HUES64 (cell line): ENCODE measurements around the gene SIT1. TPM values are rescaled to one million over a fixed set of nuclear protein-coding genes. Genes with fewer than 3 reads are reported as not detected.

Experiments used
- H3K27ac ChIP-seq: 2 replicates; pipeline ENCODE4 v1.7.0; 2013; ENCODE audit warnings: low read depth, low read length, inconsistent platforms
- H3K27me3 ChIP-seq: 2 replicates; pipeline ENCODE4 v1.6.1; 2013; ENCODE audit warnings: mild to moderate bottlenecking, low read length; ENCODE audit not compliant: insufficient read depth
- H3K36me3 ChIP-seq: 2 replicates; pipeline ENCODE4 v1.6.1; 2013; ENCODE audit warnings: mild to moderate bottlenecking, low read length; ENCODE audit not compliant: insufficient read depth
- H3K4me1 ChIP-seq: 2 replicates; pipeline ENCODE4 v1.6.1; 2013; ENCODE audit warnings: mild to moderate bottlenecking, low read length, moderate library complexity; ENCODE audit not compliant: insufficient read depth
- H3K4me3 ChIP-seq: 2 replicates; pipeline ENCODE4 v1.5.1; 2013; ENCODE audit warnings: mild to moderate bottlenecking, low read length, moderate library complexity
- H3K9ac ChIP-seq: 2 replicates; pipeline ENCODE4 v1.6.1; 2013; ENCODE audit warnings: mild to moderate bottlenecking, low read depth, low read length
- H3K9me3 ChIP-seq: 2 replicates; pipeline ENCODE4 v1.6.1; 2013; ENCODE audit warnings: low read depth, low read length; ENCODE audit not compliant: insufficient read depth
- WGBS: fragments of 150-250, 120-280 bp; methylation state at CpG from one replicate; pipeline ENCODE4 v1.1.7; 2013; ENCODE audit warnings: missing lambda C conversion rate; 5-methylcytosine and 5-hydroxymethylcytosine counted together
- polyA plus RNA-seq, 2 experiments: library from polyadenylated mRNA; stranded (reverse); fragments of 50-300 nt; gene quantifications; one replicate each; pipeline ENCODE4 v1.2.3, GENCODE V29; 2013

SIT1 gene, protein sequence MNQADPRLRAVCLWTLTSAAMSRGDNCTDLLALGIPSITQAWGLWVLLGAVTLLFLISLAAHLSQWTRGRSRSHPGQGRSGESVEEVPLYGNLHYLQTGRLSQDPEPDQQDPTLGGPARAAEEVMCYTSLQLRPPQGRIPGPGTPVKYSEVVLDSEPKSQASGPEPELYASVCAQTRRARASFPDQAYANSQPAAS
- 2.3 TPM for polyA plus RNA-seq (2013, experiment 1 of 2)
- polyA plus RNA-seq (2013, experiment 2 of 2), result 2.2 TPM

DNA sequence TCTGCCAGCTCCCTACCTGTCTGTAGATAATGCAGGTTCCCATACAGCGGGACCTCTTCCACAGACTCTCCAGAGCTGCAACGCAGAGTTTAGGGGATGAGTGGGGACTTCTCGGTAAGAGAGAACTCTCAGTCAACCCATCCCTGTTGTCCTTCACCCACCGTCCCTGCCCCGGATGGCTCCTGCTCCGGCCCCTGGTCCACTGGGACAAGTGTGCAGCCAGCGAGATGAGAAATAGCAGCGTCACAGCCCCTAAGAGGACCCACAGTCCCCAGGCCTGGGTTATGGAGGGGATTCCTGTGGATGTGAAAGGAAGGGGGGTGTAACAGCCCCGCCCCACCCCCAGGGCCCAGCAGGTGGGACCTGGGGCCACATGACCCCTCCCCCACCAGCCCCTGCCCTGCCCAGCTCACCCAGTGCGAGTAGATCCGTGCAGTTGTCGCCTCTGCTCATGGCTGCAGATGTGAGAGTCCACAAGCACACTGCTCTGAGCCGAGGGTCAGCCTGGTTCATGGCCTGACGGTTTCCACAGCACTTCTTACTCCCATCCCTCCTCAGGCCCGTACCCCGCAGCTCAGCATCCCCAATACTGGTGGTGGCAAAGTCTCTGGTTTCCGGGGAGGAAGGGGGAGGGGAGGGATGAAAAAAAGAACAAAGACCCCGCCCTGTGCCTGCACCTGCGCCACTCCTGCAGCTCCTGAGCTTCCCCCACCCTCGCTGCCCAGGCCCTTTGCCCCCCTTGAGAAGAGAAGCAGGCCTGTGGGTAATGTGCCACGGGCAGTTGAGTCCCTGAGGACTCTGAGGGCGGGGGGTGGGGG, at the start of gene SIT1:
TSS of gene SIT1 (minus strand) at position 591 of the 818 bp plus-strand sequence. CDS start at position 513, 78 bp downstream.
- Histone ChIP-seq H3K27me3 (0 out of 2 replicates have a peak, but pooled peaks cover 3% of the 10 kb centered on the region), H3K9ac (no peak within 1 kb of the TSS), H3K4me3 (peak within 1 kb of the TSS; percentile 27; the same call in 1 of the 2 replicates), H3K27ac (no peak within 1 kb of the TSS), H3K9me3 (no peaks in the 10 kb centered on the region), H3K36me3 (no peaks in the 10 kb centered on the region), H3K4me1 (peaks cover 15% of the 10 kb centered on the region)
- 66% methylated on average over 22 of the region's 22 CpGs for WGBS

DNA sequence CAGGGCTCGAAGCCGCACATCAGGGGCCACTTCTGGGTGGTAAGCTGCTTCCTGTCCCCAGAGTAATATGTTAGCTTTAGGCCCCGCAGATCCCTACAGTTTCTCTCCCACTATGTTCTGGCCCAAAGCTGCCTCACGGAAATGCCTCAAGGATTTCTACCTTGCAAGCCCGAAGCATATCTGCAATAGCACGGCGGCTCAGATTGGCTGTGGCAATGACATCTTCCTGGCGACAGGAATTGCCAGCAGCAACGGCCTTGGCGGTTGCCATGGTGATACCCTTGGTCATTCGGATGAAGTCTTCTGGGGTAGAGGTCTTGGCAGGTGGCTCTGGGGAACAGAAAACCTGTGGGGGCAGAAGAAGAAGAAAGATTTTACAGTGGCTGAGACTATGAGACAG, 49.3 kb upstream of the SIT1 start:
- H3K27ac ChIP-seq, result no peak overlapping the region
- WGBS, result 93% methylated on average over 11 of the region's 11 CpGs
- H3K27me3 ChIP-seq, result no peaks in the 10 kb centered on the region
- no peak overlapping the region for H3K4me3 ChIP-seq
- H3K9ac ChIP-seq, result no peak overlapping the region
- no peaks in the 10 kb centered on the region for H3K9me3 ChIP-seq
- H3K36me3 ChIP-seq, result peaks cover 90% of the 10 kb centered on the region
- H3K4me1 ChIP-seq, result no peaks in the 10 kb centered on the region

DNA sequence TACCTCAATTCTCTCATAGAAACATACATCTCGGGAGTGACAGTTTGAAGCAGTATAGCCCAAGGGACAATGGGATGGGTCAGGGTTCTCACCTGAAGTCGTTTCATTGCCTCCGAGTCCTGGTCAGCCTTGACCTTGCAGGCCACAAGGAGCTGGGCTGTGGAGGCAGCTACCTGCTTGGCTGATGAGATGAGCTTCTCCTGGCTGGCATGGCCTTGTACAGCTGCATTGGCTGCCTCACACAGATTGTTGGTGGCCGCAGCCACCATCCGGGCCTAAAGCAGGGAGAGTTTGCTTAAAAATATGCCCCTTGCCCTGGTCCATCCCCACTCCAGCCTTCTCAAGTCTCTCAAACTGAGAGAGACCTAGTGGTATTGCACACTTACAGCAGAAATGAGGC, 47.5 kb upstream of the SIT1 start:
- Histone ChIP-seq H3K27ac (no peak overlapping the region), H3K4me1 (no peaks in the 10 kb centered on the region), H3K36me3 (peaks cover 72% of the 10 kb centered on the region), H3K27me3 (no peaks in the 10 kb centered on the region), H3K9me3 (no peaks in the 10 kb centered on the region), H3K9ac (no peak overlapping the region), H3K4me3 (no peak overlapping the region)
- WGBS, result 95% methylated on average over 5 of the region's 5 CpGs

DNA sequence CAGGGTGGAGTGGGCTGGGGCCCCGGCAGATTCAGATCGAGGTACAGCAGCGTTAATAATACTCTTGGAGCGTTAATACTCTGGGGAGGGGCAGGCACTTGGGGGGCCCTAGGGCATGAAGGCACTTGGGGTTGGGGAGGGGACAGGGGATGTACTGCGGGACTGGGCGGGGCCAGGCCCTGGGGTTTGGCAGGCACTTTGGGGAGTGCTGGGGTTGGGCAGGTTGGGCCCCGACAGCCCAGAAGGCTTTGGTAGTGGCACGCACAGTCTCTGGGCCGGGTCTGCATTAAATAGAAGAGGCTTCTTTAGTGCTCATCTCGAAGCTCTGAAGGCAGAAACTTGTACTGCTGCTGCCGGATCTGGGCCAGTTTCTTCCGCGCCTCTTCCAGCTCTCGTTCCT, 46.8 kb upstream of the SIT1 start:
- Histone ChIP-seq H3K9me3 (no peaks in the 10 kb centered on the region), H3K4me3 (no peak overlapping the region), H3K27me3 (no peaks in the 10 kb centered on the region), H3K4me1 (no peaks in the 10 kb centered on the region), H3K36me3 (peaks cover 66% of the 10 kb centered on the region), H3K27ac (no peak overlapping the region), H3K9ac (no peak overlapping the region)
- WGBS, result 94% methylated on average over 14 of the region's 14 CpGs

DNA sequence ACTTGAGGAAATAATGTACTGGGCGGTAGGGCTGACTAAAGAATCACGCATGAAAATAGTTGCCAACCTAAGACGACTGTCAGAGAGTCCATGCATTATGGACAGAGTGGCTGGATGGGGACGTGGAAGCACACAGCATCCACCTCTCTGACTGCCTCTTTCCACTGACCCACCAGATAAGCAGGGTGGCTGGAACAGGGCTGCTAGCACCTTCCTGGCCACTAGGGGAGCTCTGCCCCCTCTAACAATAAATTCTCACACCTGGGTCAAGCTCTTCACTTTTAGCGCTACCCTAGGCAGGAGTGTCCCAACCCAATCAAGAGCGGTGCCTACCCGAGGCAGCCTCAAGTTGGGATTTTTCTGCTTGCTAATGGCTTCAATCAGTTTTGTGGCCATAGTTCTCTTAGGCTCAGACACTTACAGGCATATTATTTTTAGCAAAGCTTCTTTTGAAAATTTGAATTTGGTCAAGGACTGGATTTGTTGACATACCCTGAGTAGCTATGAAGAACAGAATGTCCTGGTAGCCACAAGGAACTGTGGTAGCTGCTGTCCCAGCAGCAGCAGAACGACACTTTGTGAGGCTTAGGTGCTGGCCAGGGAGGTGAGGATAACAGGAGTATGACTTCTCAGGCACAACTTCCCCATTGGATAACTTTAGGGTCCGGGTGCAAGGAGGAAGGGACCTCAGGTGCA, 45.9 kb upstream of the SIT1 start:
- Histone ChIP-seq H3K36me3 (peaks cover 59% of the 10 kb centered on the region), H3K4me3 (no peak overlapping the region), H3K27ac (no peak overlapping the region), H3K9me3 (no peaks in the 10 kb centered on the region), H3K4me1 (no peaks in the 10 kb centered on the region), H3K27me3 (no peaks in the 10 kb centered on the region), H3K9ac (no peak overlapping the region)
- WGBS, result 60% methylated on average over 9 of the region's 9 CpGs

DNA sequence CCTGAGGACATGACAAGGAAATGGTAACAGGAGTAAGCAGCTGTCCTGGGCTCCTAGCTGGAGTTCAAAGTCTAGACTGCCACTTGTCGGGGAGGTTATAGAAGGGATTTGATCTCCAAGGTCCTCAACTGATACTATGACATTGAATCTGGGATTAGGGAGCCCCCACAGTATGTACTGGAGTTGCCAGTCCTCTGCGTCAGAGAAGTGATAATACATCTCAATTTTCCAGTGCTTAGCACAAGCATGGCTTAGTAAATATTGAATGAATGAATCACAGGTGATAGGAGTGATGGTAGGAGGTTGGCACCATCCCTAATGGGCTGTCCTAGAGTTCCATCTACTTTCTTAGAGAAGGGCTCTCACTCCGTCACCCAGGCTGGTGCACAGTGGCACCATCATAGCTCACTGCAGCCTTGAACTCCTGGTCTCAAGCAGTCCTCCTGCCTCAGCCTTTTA, 45.2 kb upstream of the SIT1 start:
- WGBS, result 97% methylated on average over 3 of the region's 3 CpGs
- Histone ChIP-seq H3K27me3 (no peaks in the 10 kb centered on the region), H3K4me3 (no peak overlapping the region), H3K4me1 (no peaks in the 10 kb centered on the region), H3K9me3 (no peaks in the 10 kb centered on the region), H3K27ac (no peak overlapping the region), H3K36me3 (peaks cover 52% of the 10 kb centered on the region), H3K9ac (no peak overlapping the region)

DNA sequence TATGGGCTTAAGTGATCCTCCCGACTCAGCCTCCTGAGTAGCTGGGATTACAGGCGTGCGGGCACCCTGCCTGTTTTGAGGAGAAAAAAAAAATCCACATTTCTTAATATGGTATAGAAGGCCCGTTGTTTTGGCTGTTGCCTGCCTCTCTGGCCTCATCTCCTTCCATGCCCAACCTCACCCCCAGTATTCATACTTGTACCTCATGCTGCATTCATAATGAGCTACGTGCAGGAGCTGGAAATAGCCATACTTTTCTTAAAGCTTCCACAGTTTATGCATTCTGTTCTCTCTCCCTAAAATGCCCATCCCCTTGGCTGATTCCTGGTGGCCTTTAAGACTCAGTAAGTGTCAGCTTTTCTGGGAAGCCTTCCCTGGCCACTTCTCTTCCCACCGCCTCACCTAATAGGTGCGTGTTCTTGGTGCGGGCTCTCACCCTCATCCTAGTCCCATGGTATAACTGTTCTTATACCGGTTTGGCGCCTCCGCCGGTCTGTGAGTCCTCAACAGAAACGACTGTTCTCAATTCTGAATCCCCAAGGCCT, 41.1 kb upstream of the SIT1 start:
- H3K4me3 ChIP-seq, result peak overlapping the region; percentile 77; the same call in 1 of the 2 replicates
- H3K36me3 ChIP-seq, result peaks cover 24% of the 10 kb centered on the region
- no peaks in the 10 kb centered on the region for H3K9me3 ChIP-seq
- H3K27me3 ChIP-seq, result no peaks in the 10 kb centered on the region
- H3K4me1 ChIP-seq, result peaks cover 9% of the 10 kb centered on the region
- H3K27ac ChIP-seq, result no peak overlapping the region
- 68% methylated on average over 11 of the region's 13 CpGs for WGBS
- H3K9ac ChIP-seq, result no peak overlapping the region

DNA sequence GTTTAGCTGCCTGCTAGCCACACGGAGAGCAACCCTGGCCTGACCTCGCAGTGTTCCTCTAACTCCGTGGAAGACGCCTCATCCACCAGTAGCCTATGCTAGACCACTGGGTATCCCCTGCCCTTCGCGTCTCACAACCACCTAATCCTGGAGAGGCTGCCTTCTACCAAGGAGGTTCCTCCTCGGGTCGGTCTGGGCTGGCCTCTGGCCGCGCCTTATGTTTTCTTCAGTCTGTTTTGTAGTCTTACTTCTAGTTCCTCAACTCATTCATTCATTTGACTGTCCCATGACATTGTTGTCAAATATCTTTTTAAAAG, 40.6 kb upstream of the SIT1 start:
- peak overlapping the region; percentile 41 for H3K9ac ChIP-seq
- no peaks in the 10 kb centered on the region for H3K27me3 ChIP-seq
- H3K4me1 ChIP-seq, result peaks cover 9% of the 10 kb centered on the region
- H3K9me3 ChIP-seq, result no peaks in the 10 kb centered on the region
- WGBS, result 11% methylated on average over 10 of the region's 10 CpGs
- peaks cover 26% of the 10 kb centered on the region for H3K36me3 ChIP-seq
- peak overlapping the region; percentile 85; the same call in 1 of the 2 replicates for H3K27ac ChIP-seq
- H3K4me3 ChIP-seq, result peak overlapping the region; percentile 77

DNA sequence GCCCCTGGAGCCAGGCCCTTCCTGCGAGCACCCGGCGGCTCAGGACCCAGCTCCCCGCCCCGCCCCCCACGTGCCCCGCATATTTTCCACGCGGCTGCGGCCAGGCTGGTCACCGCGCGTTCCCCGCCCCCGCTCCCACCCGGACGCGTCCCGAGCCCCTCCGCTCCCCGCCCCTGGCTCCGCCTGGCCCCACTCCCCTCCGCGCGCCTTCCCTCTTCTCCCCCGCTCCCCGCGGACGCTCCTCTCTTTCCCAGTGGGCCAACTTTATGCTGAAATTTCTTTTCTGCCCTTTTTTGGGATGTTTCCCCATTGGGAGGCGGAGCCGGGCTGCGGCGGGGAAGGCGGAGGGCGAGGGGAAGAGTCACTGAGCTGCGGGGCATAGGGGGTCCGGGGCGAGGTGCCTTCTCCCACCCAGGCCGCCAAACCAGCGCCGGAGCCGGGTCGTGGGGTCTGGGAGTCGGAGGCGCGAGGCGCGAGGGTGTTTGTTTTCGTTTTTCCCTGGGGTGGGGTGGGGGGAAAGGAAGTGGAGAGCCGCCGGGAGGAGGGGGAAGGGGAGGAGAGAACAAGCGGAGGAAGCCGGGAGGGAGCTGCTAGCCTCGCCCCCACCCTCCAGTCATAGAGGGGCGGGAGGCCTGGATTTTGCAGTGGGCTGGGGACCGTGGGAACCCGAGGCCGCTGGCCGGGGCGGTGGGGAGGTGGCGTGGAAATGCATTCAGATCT, 40.0 kb upstream of the SIT1 start:
- H3K4me1 ChIP-seq, result peaks cover 9% of the 10 kb centered on the region
- H3K9ac ChIP-seq, result peak overlapping the region; percentile 85
- WGBS, result under 1% methylated on average over 61 of the region's 61 CpGs
- peak overlapping the region; percentile 77 for H3K4me3 ChIP-seq
- H3K36me3 ChIP-seq, result peaks cover 25% of the 10 kb centered on the region
- H3K9me3 ChIP-seq, result no peaks in the 10 kb centered on the region
- peak overlapping the region; percentile 85 for H3K27ac ChIP-seq
- H3K27me3 ChIP-seq, result no peaks in the 10 kb centered on the region

DNA sequence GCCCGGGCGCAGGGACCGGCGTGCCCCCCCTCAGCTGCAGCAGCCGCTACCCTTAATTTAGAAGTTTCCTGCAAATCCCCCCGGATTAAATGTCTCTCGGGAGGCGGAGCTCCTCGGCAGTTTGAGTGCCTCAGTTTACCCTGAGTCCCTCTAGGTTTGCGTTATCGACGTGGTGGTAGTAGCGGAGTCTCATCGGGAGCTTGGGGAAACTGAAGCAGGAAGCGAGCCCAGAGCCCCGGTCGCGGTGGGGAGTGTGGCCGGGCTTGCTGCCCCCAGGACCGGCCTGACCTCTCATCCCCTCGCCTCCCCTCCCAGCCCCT, 39.5 kb upstream of the SIT1 start:
- peaks cover 9% of the 10 kb centered on the region for H3K4me1 ChIP-seq
- H3K36me3 ChIP-seq, result peaks cover 27% of the 10 kb centered on the region
- peak overlapping the region; percentile 85 for H3K9ac ChIP-seq
- H3K27ac ChIP-seq, result peak overlapping the region; percentile 85; the same call in 1 of the 2 replicates
- H3K9me3 ChIP-seq, result no peaks in the 10 kb centered on the region
- peak overlapping the region; percentile 77 for H3K4me3 ChIP-seq
- WGBS, result under 1% methylated on average over 21 of the region's 21 CpGs
- H3K27me3 ChIP-seq, result no peaks in the 10 kb centered on the region
